Hematopoietic multipotent progenitor cell treated with erythropoietin and hydrocortisone succinate and interleukin-3 and kit ligand, for 17 days (in vitro differentiated cells): Measurements from ENCODE around the gene ANKLE2.

Experiments
- DNase-seq: peaks from one replicate; pipeline ENCODE4 v3.0.0-alpha.2; 2015; ENCODE audit warnings: low spot score

Gene ANKLE2

GRCh38 chr12:132687211-132688164 lies 74.1 kb downstream of the ANKLE2 start, which contains the start of the genes POLE and PXMP2:
POLE (minus strand) TSS chr12:132687342; CDS start chr12:132687315, 27 bp downstream.
PXMP2 (plus strand) TSS chr12:132687587; CDS start chr12:132687671, 84 bp downstream.
- peak; percentile 70 for DNase-seq

DNA sequence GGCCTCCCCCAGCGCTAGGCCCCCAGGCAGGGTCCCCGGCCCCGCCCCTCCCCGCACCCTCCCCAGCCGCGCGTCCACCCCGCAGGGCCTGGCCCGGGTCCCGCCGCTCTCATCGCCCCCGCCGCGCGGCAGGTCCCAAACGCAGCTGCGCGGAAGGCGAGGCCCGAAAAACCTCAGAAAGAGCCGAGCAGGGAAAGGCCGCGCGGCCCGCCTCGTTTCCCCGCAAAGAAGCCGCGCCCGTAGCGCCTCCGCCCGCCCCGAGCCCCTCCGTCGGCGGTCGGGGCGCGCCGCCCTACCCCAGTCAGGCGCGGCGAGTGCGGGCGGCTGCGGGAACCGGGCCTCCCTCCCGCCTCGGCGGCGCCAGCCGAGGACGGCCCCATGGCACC lies 74.8 kb downstream of the ANKLE2 start:
- no peak for DNase-seq

DNA sequence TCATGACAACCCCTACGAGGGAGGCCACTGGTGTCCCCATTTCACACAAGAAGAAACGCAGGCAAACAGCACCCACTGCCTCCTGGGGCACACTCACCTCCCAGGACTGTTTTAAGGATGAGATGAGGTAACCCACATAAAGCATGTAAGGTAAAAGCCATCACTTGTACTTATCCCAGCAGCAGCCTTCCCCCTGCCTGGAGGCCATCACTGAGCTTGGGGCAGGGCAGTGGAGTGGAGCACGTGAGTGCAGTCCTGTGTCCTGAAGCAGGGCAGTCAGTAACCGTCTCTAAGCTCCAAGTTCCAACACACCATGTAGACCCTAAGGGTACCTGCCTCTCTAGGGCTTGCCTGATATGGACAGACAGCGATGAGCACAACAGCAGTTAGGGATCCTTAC lies 76.2 kb downstream of the ANKLE2 start:
- DNase-seq = no peak

- no peak for DNase-seq
Measured at GRCh38 chr12:132677492-132677891, 84.1 kb downstream of the ANKLE2 start.

GRCh38 chr12:132675757-132676432 lies 85.7 kb downstream of the ANKLE2 start:
- DNase-seq = no peak
